H9 (cell line): ENCODE results near the gene RABGAP1. TPM values are rescaled to one million over a fixed set of nuclear protein-coding genes. Genes with fewer than 3 reads are reported as not detected.

Experiments used
- DNase-seq: peaks from one replicate; pipeline ENCODE4 v3.0.0-alpha.2; 2017
- H2AFZ ChIP-seq: one replicate; pipeline ENCODE4 v1.6.1; 2013; ENCODE audit warnings: mild to moderate bottlenecking, low read length, control low read depth, moderate library complexity
- H2AK5ac ChIP-seq: 2 replicates; pipeline ENCODE4 v1.6.1; 2013; ENCODE audit warnings: low read length, control low read depth, mixed read lengths; ENCODE audit not compliant: insufficient read length
- H2BK120ac ChIP-seq: one replicate; pipeline ENCODE4 v1.6.1; 2013; ENCODE audit warnings: low read depth, mild to moderate bottlenecking, low read length, control low read depth, inconsistent platforms; ENCODE audit not compliant: poor library complexity, severe bottlenecking
- H2BK12ac ChIP-seq: 2 replicates; pipeline ENCODE4 v1.6.1; 2013; ENCODE audit warnings: low read length, control low read depth, mixed read lengths, low read depth; ENCODE audit not compliant: insufficient read length
- H2BK15ac ChIP-seq: 2 replicates; pipeline ENCODE4 v1.6.1; 2013; ENCODE audit warnings: low read depth, low read length, control low read depth
- H2BK20ac ChIP-seq: one replicate; pipeline ENCODE4 v1.6.1; 2013; ENCODE audit warnings: low read depth, mild to moderate bottlenecking, low read length, control low read depth, inconsistent platforms; ENCODE audit not compliant: poor library complexity, severe bottlenecking
- H2BK5ac ChIP-seq: 2 replicates; pipeline ENCODE4 v1.6.1; 2013; ENCODE audit warnings: low read length, control low read depth, mixed read lengths; ENCODE audit not compliant: insufficient read length
- H3K14ac ChIP-seq: 2 replicates; pipeline ENCODE4 v1.6.1; 2013; ENCODE audit warnings: low read length, control low read depth; ENCODE audit not compliant: insufficient read depth
- H3K18ac ChIP-seq: 2 replicates; pipeline ENCODE4 v1.6.1; 2013; ENCODE audit warnings: low read depth, mild to moderate bottlenecking, mixed read lengths, low read length, control low read depth; ENCODE audit not compliant: insufficient read length
- H3K23ac ChIP-seq: 2 replicates; pipeline ENCODE4 v1.6.1; 2013; ENCODE audit warnings: low read length, control low read depth, mixed read lengths, low read depth; ENCODE audit not compliant: insufficient read length
- H3K23me2 ChIP-seq: 2 replicates; pipeline ENCODE4 v1.6.1; 2013; ENCODE audit warnings: low read depth, mild to moderate bottlenecking, mixed read lengths, low read length, control low read depth; ENCODE audit not compliant: insufficient read length, poor library complexity, severe bottlenecking
- H3K27ac ChIP-seq: 2 replicates; pipeline ENCODE4 v1.5.1; 2013; ENCODE audit warnings: low read length, control low read depth, mixed read lengths, low read depth; ENCODE audit not compliant: insufficient read length
- H3K27me3 ChIP-seq: 2 replicates; pipeline ENCODE4 v1.6.1; 2013; ENCODE audit warnings: low read length, control low read depth, inconsistent platforms; ENCODE audit not compliant: insufficient read depth
- H3K4ac ChIP-seq: 2 replicates; pipeline ENCODE4 v1.6.1; 2013; ENCODE audit warnings: low read depth, mild to moderate bottlenecking, control low read depth, inconsistent platforms, low read length, moderate library complexity
- H3K4me1 ChIP-seq: 2 replicates; pipeline ENCODE4 v1.6.1; 2013; ENCODE audit warnings: low read length, control low read depth, inconsistent platforms; ENCODE audit not compliant: insufficient read depth
- H3K4me2 ChIP-seq: 2 replicates; pipeline ENCODE4 v1.6.1; 2013; ENCODE audit warnings: low read length, control low read depth, mixed read lengths; ENCODE audit not compliant: insufficient read length, insufficient read depth
- H3K56ac ChIP-seq: 2 replicates; pipeline ENCODE4 v1.6.1; 2013; ENCODE audit warnings: low read depth, mild to moderate bottlenecking, mixed read lengths, low read length, control low read depth; ENCODE audit not compliant: insufficient read length
- H3K79me1 ChIP-seq: 2 replicates; pipeline ENCODE4 v1.6.1; 2013; ENCODE audit warnings: low read depth, mild to moderate bottlenecking, moderate library complexity, low read length, control low read depth, inconsistent platforms; ENCODE audit not compliant: insufficient read depth, poor library complexity, severe bottlenecking
- H3K79me2 ChIP-seq: 2 replicates; pipeline ENCODE4 v1.6.1; 2013; ENCODE audit warnings: low read length, control low read depth, inconsistent platforms; ENCODE audit not compliant: insufficient read depth
- H3K9ac ChIP-seq: 2 replicates; pipeline ENCODE4 v1.6.1; 2013; ENCODE audit warnings: low read length, control low read depth, mixed read lengths; ENCODE audit not compliant: insufficient read length; ENCODE audit errors: extremely low read depth
- H3K9me3 ChIP-seq: one replicate; pipeline ENCODE4 v1.6.1; 2013; ENCODE audit warnings: low read depth, low read length, inconsistent platforms; ENCODE audit not compliant: control insufficient read depth
- H3T11ph ChIP-seq: one replicate; pipeline ENCODE4 v1.6.1; 2013; ENCODE audit warnings: mild to moderate bottlenecking, low read length, control low read depth, inconsistent platforms
- H4K20me1 ChIP-seq: one replicate; pipeline ENCODE4 v1.6.1; 2013; ENCODE audit not compliant: control insufficient read depth, insufficient read length, insufficient read depth
- H4K5ac ChIP-seq: 2 replicates; pipeline ENCODE4 v1.6.1; 2013; ENCODE audit warnings: low read depth, mild to moderate bottlenecking, mixed read lengths, low read length, control low read depth; ENCODE audit not compliant: insufficient read length
- H4K8ac ChIP-seq: replicated peaks from 2 replicates; pipeline ENCODE4 v1.6.1; 2013; ENCODE audit warnings: low read length, control low read depth, mixed read lengths, low read depth; ENCODE audit not compliant: insufficient read length
- H4K91ac ChIP-seq: 2 replicates; pipeline ENCODE4 v1.6.1; 2013; ENCODE audit warnings: low read depth, mild to moderate bottlenecking, moderate library complexity, mixed read lengths, low read length, control low read depth; ENCODE audit not compliant: insufficient read length
- H3K27ac Mint-ChIP-seq, 3 experiments: 2 replicates in 2 of 3; 3 replicates in 1 of 3; pipeline ENCODE4 v1.8.0; 2020 to 2021; ENCODE audit warnings: mixed read lengths in 3 of 3, mild to moderate bottlenecking in 1 of 3, moderate library complexity in 1 of 3
- H3K27me3 Mint-ChIP-seq: 2 replicates; pipeline ENCODE4 v1.8.0; 2021; ENCODE audit warnings: low read depth, mild to moderate bottlenecking, moderate library complexity, mixed read lengths
- H3K36me3 Mint-ChIP-seq, 3 experiments: 2 replicates in 2 of 3; 3 replicates in 1 of 3; pipeline ENCODE4 v1.8.0; 2020 to 2021; ENCODE audit warnings: low read depth in 3 of 3, mixed read lengths in 3 of 3; ENCODE audit not compliant: insufficient read depth in 1 of 3
- H3K4me1 Mint-ChIP-seq, 2 experiments: 2 replicates each; pipeline ENCODE4 v1.8.0; 2020; ENCODE audit warnings: mixed read lengths in 2 of 2
- H3K4me3 Mint-ChIP-seq, 2 experiments: 2 replicates in 1 of 2; 3 replicates in 1 of 2; pipeline ENCODE4 v1.8.0; 2020 to 2021; ENCODE audit warnings: mild to moderate bottlenecking in 2 of 2, mixed read lengths in 2 of 2, moderate library complexity in 1 of 2
- H3K9me3 Mint-ChIP-seq, 2 experiments: 2 replicates in 1 of 2; 3 replicates in 1 of 2; pipeline ENCODE4 v1.8.0; 2020; ENCODE audit warnings: mild to moderate bottlenecking in 2 of 2, mixed read lengths in 2 of 2, moderate library complexity in 1 of 2
- WGBS: extraction: QIAGEN DNeasy Blood & Tissue Kit; methylation state at CpG from one replicate; pipeline ENCODE4 v1.1.7; 2013; ENCODE audit warnings: missing lambda C conversion rate, low lambda C conversion rate, mixed read lengths; ENCODE audit not compliant: insufficient read length; ENCODE audit errors: extremely low coverage; 5-methylcytosine and 5-hydroxymethylcytosine counted together
- total RNA-seq: library from RNA; stranded (reverse); gene quantifications from 2 replicates; pipeline ENCODE4 v1.2.1, GENCODE V29; 2021
- TF ChIP-seq, protein P1 (sequence below): fragments of 200-600 bp; sonication (generic); conservative IDR thresholded peaks from 3 replicates; pipeline ENCODE4 v1.8.0; 2021; ENCODE audit warnings: antibody characterized with exemption, mild to moderate bottlenecking

RABGAP1 gene
- total RNA-seq, 1 experiment from 2014 or later: 31.6 TPM

DNA sequence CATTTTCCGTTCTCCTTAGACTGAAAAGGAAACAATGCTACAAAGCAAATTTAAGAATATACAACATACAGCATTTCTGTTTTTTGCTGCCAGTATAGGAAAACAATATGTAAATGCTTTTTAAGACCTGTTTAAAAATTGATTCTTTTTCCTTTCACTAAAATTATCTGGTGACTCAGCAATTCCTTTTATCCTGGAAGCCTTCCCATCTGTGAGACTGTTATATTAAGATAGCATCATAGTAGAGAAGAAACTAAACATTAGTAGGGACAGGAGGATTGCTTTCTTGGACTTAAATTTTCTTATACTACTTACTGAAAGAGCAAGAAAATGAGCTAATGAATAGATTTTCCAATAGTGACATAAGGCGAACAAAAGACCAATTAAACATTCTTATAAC is 62.6 kb downstream of the RABGAP1 start:
- no peak overlapping the region for H2BK12ac ChIP-seq
- no peak overlapping the region for H3K4ac ChIP-seq
- H4K91ac ChIP-seq: no peak overlapping the region
- Mint-ChIP-seq H3K27me3 (no peaks in the 10 kb centered on the region), H3K27ac (no peak overlapping the region; a peak in 1 of 7 replicates), H3K9me3 (no peaks in the 10 kb centered on the region), H3K4me3 (no peak overlapping the region), H3K4me1 (peaks cover 15 to 21% of the 10 kb centered on the region in 2 experiments), H3K36me3 (peaks cover 6 to 36% (median 33%) of the 10 kb centered on the region in 3 experiments; a peak in 6 of 7 replicates)
- H3K4me2 ChIP-seq: no peak overlapping the region
- no peak overlapping the region for H3K23ac ChIP-seq
- no peaks in the 10 kb centered on the region for H3K9me3 ChIP-seq
- no peaks in the 10 kb centered on the region for H3K23me2 ChIP-seq
- no peak overlapping the region for H2AFZ ChIP-seq
- no peak overlapping the region for H2BK120ac ChIP-seq
- no peak overlapping the region for H3K56ac ChIP-seq
- no peaks in the 10 kb centered on the region for H3K79me2 ChIP-seq
- TF ChIP-seq, protein P1, sequence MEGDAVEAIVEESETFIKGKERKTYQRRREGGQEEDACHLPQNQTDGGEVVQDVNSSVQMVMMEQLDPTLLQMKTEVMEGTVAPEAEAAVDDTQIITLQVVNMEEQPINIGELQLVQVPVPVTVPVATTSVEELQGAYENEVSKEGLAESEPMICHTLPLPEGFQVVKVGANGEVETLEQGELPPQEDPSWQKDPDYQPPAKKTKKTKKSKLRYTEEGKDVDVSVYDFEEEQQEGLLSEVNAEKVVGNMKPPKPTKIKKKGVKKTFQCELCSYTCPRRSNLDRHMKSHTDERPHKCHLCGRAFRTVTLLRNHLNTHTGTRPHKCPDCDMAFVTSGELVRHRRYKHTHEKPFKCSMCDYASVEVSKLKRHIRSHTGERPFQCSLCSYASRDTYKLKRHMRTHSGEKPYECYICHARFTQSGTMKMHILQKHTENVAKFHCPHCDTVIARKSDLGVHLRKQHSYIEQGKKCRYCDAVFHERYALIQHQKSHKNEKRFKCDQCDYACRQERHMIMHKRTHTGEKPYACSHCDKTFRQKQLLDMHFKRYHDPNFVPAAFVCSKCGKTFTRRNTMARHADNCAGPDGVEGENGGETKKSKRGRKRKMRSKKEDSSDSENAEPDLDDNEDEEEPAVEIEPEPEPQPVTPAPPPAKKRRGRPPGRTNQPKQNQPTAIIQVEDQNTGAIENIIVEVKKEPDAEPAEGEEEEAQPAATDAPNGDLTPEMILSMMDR: no peak
- H2BK15ac ChIP-seq: no peak overlapping the region
- H3K9ac ChIP-seq: no peak overlapping the region
- no peak for DNase-seq
- H3K79me1 ChIP-seq: no peaks in the 10 kb centered on the region
- H4K20me1 ChIP-seq: no peaks in the 10 kb centered on the region
- H3K18ac ChIP-seq: no peak overlapping the region
- H3K4me1 ChIP-seq: no peaks in the 10 kb centered on the region
- H3K27ac ChIP-seq: no peak overlapping the region
- no peak overlapping the region for H3T11ph ChIP-seq
- H4K8ac ChIP-seq: no peak overlapping the region
- no peak overlapping the region for H2BK5ac ChIP-seq
- H2AK5ac ChIP-seq: no peak overlapping the region
- H3K27me3 ChIP-seq: no peaks in the 10 kb centered on the region
- no peak overlapping the region for H2BK20ac ChIP-seq
- no peak overlapping the region for H4K5ac ChIP-seq
- H3K14ac ChIP-seq: no peak overlapping the region
- WGBS: no CpG with 5 or more reads among the region's 2 CpGs
